Left kidney (tissue), 8 donors: ENCODE data around the gene CLDN12. TPM values are rescaled to one million over a fixed set of nuclear protein-coding genes. Genes with fewer than 3 reads are reported as not detected.
A peak's percentile ranks its signal among the peaks of the same experiment; 100 is the strongest.

Experiments used
- DNase-seq: peaks from one replicate; pipeline ENCODE4 v3.0.0-alpha.2; 2013
- long read RNA-seq, 8 donors: transcript quantifications; one replicate each; lab custom pipeline, GENCODE V29; 2026
- polyA plus RNA-seq: library from polyadenylated mRNA; unstranded; fragments of 120-200 nt; gene quantifications from one replicate; pipeline ENCODE4 v1.2.1, GENCODE V29; 2013; ENCODE audit not compliant: insufficient read length

Gene CLDN12
- polyA plus RNA-seq, result 56.9 TPM
- long read RNA-seq, donor 1, transcript CLDN12-201 (3 exons, 3,565 nt), result major isoform, 12 of 30 reads
- long read RNA-seq, donor 1, partial matches to known transcripts, result 17 of 30 reads
- long read RNA-seq, donor 1, other reads (novel, unspliced or antisense), result 0 of 30 reads
- long read RNA-seq, donor 2, transcript CLDN12-201 (3 exons, 3,565 nt), result major isoform, 12 of 16 reads
- long read RNA-seq, donor 2, partial matches to known transcripts, result 0 of 16 reads
- long read RNA-seq, donor 2, other reads (novel, unspliced or antisense), result 0 of 16 reads
- long read RNA-seq, donor 3, transcript CLDN12-201 (3 exons, 3,565 nt), result major isoform, 8 of 22 reads
- long read RNA-seq, donor 3, partial matches to known transcripts, result 12 of 22 reads
- long read RNA-seq, donor 3, other reads (novel, unspliced or antisense), result 0 of 22 reads
- long read RNA-seq, donor 4, partial matches to known transcripts, result 0 of 1 reads
- long read RNA-seq, donor 4, other reads (novel, unspliced or antisense), result 0 of 1 reads
- long read RNA-seq, donor 5, transcript CLDN12-201 (3 exons, 3,565 nt), result major isoform, 11 of 18 reads
- long read RNA-seq, donor 5, partial matches to known transcripts, result 0 of 18 reads
- long read RNA-seq, donor 5, other reads (novel, unspliced or antisense), result 0 of 18 reads
- long read RNA-seq, donor 6, transcript CLDN12-201 (3 exons, 3,565 nt), result major isoform, 10 of 14 reads
- long read RNA-seq, donor 6, partial matches to known transcripts, result 0 of 14 reads
- long read RNA-seq, donor 6, other reads (novel, unspliced or antisense), result 0 of 14 reads
- long read RNA-seq, donor 7, transcript CLDN12-201 (3 exons, 3,565 nt), result major isoform, 11 of 16 reads
- long read RNA-seq, donor 7, partial matches to known transcripts, result 0 of 16 reads
- long read RNA-seq, donor 7, other reads (novel, unspliced or antisense), result 0 of 16 reads
- long read RNA-seq, donor 8, partial matches to known transcripts, result 0 of 4 reads
- long read RNA-seq, donor 8, other reads (novel, unspliced or antisense), result 0 of 4 reads

DNA sequence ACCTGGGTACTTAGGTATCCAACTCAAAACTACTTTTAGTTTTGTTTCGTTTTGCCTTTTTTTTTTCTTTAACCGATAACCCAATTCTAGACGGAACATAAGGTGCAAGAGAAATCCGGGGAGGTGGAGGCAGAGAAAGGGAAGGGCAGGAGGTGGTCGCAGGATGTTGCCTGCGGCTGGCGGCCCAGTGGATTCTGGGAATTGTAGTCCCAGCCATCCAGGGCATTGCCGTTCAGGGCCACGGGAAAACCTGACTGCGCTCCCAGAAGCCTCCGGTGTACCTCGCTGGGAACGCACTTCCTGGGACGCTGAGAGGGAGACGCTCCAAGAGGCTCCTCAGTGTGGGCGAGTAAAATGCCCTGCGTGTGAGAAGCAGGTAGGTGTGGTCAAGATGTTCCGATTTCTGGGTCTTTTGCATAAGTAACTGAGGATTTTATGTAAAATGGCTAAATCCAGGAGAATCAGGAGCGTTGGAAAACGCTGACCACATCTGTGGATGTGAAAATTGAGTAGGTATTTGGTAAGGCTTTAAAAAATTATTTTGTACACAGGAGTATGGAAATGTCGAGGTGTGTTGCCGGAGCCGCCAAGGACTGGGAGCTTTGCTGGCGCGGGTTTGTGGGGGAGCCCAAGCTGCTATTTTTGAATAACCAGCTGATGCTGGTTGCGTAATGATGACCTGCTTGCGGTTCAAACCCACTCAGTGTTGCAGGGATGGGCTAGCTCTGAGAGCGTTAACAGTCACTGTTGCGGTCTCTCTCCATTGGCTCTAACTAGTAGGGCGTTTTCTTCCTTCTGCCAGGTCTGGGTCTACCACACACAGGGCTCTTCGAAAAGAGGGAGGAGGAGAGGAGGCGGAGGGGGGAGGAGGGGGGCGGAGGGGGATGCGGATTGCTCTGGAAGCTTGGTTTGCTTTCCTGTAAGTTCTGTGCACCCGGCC lies at the start of gene CLDN12:
CLDN12 (plus strand) TSS at position 288 of the 940 bp plus-strand sequence. CDS start 9,216 bp downstream, outside the sequence.
- peak; percentile 86 for DNase-seq

DNA sequence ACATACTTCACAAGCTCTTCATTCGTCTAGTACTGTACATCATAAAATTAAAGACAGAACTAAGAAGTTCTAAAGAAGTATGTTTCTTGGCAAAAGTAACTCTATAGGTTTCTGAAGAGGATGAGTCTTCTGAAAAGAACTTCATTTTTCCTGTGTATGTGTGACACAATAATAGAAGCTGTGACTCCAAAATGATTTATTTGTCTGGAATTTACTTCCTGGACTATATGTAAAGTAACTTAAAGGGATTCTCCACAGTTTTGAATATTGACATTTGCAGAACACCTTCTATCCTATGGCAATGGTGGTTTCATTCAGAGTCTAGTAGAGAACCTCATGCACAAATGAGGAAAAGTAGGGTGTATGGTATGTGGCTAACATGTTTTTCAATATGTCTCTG lies 19.8 kb upstream of the CLDN12 start:
- no peak for DNase-seq

DNA sequence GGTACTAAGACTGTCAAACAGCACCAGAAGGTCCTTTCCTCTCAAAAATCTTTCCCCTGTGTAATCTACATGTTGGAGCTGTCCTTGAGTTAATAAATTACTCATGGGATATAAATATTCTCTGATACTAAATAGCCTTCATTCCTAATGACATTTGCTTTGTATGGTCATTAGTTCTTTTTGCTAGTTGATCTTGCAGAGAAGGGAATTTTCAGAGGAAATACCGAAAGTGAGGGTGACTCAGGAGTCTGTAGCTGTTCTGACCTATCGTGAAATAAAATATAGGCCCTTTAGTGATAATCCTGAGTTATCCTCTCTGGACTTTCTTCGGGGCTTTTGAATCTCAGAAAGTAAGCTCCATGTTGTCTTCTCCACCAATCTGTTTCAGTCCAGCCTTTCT lies 19.4 kb upstream of the CLDN12 start:
- DNase-seq, result no peak

DNA sequence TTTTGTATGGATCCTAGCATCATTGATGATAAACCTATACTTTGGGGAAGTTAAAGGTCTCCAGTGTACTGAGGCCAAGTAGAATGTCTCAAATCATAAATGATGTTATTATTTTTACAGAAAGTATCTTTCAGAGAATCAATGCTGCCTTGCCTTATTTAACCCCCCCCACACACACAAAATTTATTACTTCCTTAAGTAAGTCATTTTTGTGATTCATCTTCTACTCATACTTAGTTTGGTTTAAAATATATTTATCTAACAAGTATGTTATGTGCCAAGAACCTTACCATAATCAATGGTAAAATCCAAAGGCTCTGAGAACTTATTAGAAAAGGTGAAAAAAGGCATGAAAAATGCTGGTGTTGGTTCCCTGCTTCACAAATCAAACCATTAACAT lies 18.8 kb upstream of the CLDN12 start:
- DNase-seq, result no peak

DNA sequence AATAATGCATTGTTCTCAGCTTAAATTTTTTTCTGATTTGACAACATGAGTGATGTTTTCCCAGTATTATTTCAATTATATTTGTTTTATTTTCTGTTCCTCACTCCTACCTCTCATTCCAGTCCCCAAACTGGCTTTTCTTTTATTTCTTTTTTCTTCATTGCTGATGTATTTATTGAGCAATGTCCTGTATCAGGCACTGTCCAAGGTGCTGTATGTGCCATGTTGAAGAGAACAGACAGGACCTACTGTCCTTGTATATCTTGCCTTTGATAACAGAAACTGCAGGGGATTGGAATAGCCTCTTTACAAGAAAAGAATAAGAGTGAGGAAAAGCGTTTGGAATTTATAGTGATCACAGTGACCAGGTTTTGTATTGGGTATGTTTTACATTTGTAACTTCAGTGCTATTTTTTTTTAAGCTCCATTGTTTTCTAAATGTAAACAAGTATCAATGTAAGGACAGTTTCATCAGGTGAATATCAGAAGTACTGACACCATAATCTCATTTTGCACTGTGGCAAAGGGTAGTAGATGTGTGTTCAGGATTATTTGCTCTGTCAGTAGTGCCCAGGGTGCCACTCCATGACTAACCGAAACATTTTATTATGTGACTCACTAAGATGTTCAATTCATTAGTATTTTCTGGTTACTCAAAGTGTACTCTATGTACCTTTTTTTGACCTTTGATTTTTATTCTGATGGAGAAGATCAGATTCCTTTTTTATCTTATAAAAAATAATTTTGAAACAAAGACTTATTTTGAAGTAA lies 15.6 kb upstream of the CLDN12 start:
- DNase-seq, result no peak

DNA sequence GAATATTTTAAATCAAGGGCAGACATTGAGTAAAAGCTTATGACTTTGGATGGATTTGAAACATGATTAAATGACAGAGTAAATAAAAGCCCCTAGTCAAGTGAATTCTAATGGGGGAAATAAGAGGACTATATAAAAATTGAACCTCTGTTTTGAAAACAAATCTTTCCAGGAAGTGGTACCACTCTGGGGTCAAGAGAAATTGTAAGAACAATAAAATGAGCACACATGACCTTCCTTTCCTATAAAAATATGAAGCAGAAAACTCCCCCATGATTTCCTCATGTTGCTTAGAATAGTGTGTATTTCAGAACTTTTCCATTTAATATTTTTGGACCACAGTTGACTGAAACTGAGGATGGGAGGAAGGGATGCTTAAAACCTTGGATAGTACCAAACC lies 12.3 kb upstream of the CLDN12 start:
- no peak for DNase-seq

DNA sequence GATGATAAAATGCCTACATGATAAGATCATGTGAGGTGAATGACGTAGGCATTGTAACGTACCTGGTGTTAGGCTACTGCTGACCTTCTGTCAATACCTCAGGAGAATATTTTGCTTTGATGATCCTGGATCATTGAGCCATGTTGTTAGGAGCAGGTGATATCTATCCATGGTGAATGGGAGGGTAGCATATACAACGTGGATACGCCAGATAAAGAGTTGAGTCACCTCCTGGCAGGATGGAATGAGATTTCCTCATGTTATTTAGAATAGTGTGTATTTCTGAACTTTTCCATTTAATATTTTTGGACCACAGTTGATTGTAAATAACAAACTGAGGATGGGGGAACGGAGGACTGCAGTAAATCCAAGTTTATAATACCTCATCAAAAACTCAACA lies 11.8 kb upstream of the CLDN12 start:
- DNase-seq, result no peak

DNA sequence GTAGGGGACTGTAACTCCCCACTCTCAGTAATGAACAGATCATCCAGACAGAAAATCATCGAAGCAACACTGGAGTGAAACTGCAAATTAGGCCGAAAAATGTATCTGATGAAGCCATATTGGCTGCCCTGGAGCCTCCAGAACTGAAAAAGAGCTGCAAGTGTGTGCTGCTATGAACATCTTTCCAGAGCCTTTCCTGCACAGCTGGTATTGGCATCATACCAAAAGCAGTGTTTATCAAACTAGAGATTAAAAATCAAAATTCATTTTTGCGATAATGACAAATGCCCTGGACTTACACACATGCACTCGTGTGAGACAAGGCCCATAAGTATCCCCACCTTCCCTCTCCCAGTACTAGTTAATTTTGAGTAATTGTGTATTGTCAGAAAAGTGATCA lies 6.8 kb upstream of the CLDN12 start:
- no peak for DNase-seq

DNA sequence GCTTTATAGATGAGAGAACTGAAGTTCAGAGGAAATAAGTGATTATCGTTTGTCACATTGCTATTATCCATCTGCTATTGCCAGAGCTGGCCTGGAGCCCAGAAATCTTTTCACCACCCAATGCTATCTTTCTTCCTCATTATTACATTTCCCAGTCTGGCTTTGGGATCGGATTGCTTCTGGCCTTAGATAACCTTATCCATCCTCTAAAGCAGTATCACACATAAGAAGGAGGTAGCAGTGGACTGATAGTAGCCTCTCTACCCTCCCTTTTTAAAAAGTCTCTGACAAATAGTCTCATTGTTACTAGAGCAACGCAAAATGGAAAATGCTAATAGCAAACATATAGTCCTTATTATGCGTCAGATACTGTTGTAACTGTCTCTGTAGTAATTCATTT lies 1.3 kb upstream of the CLDN12 start:
- DNase-seq, result no peak

DNA sequence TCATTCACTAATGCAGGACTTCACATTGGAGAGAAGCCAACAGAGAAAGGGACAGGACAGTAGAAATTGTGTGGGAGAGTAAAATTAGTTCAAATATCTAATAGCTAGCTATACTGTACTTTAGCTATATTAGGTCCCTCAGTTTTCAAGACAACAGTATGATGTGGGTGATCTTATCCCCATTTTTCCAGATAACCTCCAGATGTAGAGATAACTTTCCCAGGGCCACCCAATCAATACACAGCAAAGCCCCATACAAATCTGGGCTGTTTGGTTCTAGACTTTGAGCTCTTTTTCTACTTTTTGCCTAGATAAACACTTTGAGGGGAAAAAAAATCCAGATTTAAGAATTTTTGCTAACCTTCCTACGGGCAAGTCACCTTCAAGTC lies 482 bp upstream of the CLDN12 start:
- no peak for DNase-seq

DNA sequence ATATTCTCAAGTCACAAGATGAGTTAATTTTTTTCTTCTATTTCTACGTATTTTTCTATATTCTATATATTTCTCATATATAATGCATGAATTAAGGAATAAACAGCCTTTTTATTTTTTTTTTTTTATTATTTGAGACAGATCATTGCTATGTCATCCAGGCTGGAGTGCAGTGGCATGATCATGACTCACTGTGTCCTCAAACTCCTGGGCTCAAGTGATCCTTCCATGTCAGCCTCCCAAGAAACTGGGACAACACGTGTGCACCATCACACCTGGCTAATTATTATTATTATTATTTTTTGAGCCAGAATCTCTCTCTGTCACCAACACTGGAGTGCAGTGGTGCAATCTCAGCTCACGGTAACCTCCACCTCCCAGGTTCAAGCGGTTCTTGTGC lies 1.5 kb downstream of the CLDN12 start:
- DNase-seq, result no peak

DNA sequence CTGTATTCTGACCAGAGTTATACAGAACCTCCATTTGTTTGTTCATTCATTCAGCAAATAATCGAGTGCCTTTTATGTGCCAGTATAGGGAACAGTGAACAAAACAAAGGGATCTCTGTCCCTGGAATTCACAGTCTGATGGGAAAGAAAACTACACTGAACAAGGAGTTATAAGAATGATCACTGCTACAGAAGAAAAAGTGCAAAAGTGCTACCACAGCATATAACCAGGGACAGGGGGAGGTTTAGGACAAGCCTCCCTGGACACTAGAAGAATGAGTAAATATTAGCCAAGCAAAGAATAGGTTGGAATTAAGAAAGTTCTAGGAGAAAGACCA lies 4.2 kb downstream of the CLDN12 start:
- DNase-seq, result no peak

DNA sequence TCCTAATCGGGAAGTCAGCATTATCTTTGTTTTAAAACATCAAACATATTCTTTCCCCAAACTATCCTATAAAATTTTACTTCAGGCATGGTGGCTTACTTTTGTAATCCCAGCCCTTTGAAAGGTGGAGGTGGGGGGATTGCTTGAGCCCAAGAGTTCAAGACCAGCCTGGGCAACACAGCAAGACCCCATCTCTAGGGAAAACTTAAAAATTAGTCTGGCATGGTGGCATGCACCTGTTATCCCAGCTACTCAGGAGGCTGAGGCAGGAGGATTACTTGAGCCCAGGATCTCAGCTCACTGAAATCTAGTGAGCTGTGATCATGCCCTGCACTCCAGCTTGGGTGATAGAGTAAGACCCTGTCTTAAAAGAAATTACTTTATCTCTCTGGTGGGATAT lies 4.9 kb downstream of the CLDN12 start:
- DNase-seq, result no peak

DNA sequence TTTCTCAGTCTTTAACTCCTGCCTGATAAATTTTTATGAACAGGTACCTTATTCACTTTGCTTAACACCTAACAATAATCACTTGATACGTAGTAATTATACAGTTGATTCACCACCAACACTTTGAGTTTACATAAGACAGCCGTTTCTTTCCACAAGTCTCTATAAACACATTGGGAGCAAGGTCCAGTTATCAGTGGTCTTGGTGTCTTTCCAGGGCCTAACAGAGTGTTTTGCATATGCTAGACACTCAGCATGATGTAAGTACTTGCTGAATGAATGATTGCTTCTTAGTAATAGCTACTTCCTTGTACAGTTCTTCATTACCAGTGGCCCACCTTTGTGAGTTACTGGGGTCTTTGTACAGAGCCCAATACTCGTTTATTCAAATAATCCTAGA lies 6.4 kb downstream of the CLDN12 start:
- DNase-seq, result no peak

DNA sequence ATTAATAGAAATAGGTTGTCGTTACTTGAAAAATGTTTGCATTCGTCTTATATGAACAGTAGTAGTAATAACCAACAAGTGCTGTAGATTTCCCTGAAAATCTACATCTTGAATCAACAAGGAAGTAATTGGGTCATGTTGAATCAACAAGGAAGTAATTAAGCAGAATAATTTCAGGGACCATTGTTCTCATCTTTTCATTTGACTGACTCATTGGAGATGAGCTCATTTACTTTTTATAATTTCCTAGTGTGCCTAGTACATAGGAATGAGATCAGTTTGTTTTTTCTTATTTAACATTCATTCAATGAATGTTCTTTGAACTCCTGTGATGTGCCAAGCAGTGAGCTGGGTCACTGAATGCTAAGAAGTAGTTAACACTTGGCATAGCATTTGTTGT lies 8.2 kb downstream of the CLDN12 start:
- no peak for DNase-seq

DNA sequence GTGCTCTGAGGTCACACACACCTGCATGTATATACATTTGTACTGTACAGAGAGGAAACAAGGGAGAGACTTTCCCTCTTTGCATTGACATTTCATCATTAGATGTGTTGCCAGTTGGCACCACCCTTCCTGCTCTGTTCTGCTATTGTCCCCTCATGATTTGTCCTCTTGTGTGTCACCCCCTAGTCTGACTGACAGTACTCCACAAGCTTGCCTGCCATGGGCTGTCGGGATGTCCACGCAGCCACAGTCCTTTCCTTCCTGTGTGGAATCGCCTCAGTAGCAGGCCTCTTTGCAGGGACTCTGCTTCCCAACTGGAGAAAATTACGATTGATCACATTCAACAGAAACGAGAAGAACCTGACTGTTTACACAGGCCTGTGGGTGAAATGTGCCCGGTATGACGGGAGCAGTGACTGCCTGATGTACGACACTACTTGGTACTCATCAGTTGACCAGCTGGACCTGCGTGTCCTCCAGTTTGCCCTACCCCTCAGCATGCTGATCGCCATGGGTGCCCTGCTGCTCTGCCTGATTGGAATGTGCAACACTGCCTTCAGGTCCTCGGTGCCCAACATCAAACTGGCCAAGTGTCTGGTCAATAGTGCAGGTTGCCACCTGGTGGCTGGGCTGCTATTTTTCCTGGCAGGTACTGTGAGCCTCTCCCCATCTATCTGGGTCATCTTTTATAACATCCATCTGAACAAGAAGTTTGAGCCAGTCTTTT lies 9.4 kb downstream of the CLDN12 start:
- no peak for DNase-seq

DNA sequence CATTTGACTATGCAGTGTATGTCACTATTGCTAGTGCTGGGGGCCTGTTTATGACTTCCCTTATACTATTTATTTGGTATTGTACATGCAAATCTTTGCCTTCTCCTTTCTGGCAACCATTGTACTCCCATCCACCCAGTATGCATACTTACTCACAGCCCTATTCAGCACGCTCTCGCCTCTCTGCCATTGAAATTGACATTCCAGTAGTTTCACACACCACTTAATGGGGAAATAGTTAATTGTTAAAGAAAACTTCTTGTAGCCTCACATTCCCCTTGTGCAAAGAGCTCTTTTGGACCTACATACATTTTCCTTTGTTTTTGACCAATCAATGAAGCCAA lies 9.9 kb downstream of the CLDN12 start:
- DNase-seq, result no peak

DNA sequence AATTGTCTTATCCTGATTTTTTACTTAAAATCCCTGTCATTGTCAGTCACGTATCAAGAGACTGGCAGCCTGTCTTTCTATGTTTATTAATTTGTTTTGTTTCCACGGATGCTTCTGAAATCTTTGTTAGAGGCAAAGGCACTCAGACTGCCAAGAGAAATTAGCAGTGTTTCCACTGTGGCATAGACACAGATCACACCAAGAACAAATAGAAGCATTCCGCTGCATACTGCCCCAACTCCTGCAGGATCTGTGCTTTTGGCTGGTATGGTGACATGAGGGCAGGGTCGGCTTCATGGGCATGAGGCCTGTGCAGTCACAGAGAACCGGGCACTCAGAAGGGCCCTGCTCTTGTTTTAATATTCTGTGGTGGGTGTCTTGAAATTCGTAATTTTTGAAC lies 18.4 kb downstream of the CLDN12 start:
- no peak for DNase-seq

DNA sequence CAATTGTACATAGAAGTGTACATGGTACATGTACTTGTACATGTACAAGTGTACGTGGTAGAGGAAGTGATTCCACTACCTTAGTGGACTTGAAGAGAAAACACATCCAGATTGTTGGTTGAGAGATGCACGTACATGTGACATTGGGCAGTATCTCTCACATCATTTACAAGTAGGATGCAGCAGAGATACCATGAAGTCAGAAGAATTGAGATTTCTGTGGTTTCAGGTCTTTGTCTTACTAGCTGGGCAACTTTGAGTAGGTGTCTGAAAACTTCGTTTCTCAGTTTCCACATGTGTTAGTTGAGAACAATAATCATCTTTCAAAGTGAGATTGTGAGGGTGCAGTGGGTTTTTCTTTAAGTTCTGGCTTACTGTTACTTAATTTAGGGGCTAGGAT lies 21.5 kb downstream of the CLDN12 start:
- no peak for DNase-seq

DNA sequence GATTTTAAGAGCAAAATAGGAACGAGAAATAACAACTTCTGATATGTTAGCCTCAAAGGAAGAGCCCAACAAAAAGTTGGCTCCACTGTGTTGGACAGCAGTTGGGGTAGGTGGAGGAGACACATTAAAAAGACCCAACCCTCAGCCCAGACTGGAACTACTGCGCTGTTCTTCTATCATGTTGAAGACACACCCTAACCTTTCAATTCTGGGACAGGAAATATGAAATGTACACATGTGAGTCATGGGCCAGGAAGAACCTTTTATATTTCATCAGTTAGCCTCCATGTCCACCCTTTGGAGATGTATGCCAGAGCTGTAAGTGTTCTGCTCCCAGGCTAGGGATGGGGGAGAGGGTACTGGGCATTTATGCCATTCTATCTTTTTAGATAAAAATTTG lies 22.1 kb downstream of the CLDN12 start:
- DNase-seq, result no peak
